GM20000 (cell line): ENCODE measurements around the gene ZBTB39.

Experiments
- DNase-seq: peaks from one replicate; pipeline ENCODE4 v3.0.0; 2012; ENCODE audit warnings: low spot score
- CTCF ChIP-seq: IDR thresholded peaks from 2 replicates; pipeline ENCODE4 v1.5.1; 2012; ENCODE audit warnings: mild to moderate bottlenecking, control low read depth; ENCODE audit errors: extremely low read depth, missing control alignments

Gene ZBTB39

GRCh38 chr12:56998981-56999380 lies 7.4 kb downstream of the ZBTB39 start:
- no peak for TF ChIP-seq CTCF

GRCh38 chr12:56998316-56998715 lies 8.0 kb downstream of the ZBTB39 start:
- no peak for TF ChIP-seq CTCF
- DNase-seq: no peak

More at GRCh38 chr12:56998981-56999380, 7.4 kb downstream of the ZBTB39 start:
- DNase-seq: peak; percentile 85

- DNase-seq: no peak
- TF ChIP-seq CTCF: no peak
These were observed 9.4 kb downstream of the ZBTB39 start for GRCh38 chr12:56996793-56997545.

- no peak for TF ChIP-seq CTCF
- no peak for DNase-seq
These were observed 10.3 kb downstream of the ZBTB39 start for GRCh38 chr12:56995930-56996496.

GRCh38 chr12:56995201-56995929 lies 11.0 kb downstream of the ZBTB39 start:
- no peak for DNase-seq
- TF ChIP-seq CTCF: no peak

- DNase-seq: no peak
- no peak for TF ChIP-seq CTCF
These were observed 12.1 kb downstream of the ZBTB39 start for GRCh38 chr12:56994231-56994746.

GRCh38 chr12:56993346-56993745 lies 13.0 kb downstream of the ZBTB39 start:
- DNase-seq: no peak
- no peak for TF ChIP-seq CTCF
